Erythroblast (primary cell): ENCODE data around the gene TNIP1.

Source experiments
- GATA1 ChIP-seq: IDR thresholded peaks from 2 replicates; pipeline ENCODE4 v1.6.1; 2011; ENCODE audit warnings: low read depth, mild to moderate bottlenecking, control low read depth, low read length, moderate library complexity
- POLR2A ChIP-seq: IDR thresholded peaks from 2 replicates; pipeline ENCODE4 v1.6.1; 2011; ENCODE audit warnings: mild to moderate bottlenecking, low read length

- TF ChIP-seq POLR2A (no peak), GATA1 (no peak)
Observed at GRCh38 chr5:151097820-151098767, 17.3 kb upstream of the TNIP1 start.
